Raji (cell line): ENCODE results near the gene FYCO1.
A peak's percentile ranks its signal among the peaks of the same experiment; 100 is the strongest.

Source experiments
- POLR2A ChIP-seq: IDR thresholded peaks from 2 replicates; pipeline ENCODE4 v1.6.1; 2011; ENCODE audit warnings: low read depth, low read length, control low read depth; ENCODE audit not compliant: insufficient read depth

Gene FYCO1

DNA sequence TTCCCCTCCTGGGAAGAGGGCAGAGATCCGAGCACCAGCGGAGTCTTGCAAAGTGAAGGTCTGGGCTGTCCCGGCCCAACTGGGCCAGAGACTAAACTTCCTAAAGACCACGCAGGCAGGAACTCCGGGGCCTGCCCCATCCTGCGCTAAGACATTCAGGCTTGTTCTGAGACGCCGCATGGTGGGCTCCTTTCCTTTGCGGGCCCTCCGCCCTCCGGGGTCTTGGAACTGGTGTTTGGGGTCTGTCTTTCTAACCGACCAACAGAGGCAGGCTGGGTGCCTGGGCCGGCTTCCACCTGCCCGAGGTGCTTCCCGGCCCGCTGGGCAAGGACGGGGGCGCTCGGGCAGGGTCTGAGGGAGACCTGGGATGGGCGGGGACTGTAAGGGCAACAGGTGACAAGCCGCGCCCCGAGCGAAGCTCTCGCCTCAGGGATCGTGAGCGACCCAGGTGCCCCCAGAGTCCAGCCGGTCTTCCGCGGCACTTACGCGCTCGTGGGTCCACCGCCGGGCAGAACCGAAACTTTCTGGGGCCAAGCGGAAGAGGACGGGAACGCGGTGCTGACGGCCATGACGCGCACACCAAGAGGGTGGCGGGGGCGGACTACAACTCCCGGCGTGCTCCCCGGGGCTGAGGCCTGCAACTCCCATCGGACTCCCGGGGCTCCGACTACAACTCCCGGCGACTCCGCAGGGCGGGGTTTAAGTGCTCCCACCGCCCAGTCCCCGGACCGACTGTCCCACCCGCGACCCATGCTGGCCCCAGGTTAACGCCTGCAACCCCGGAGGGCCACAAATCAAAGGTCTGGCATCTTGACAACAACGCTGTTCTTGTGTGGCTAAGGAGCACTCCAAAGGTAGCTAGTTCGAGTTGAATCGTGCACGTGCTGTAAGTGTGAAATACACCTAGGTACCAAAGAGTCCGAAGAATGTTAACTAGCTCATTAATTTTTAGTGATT, at the start of gene FYCO1:
FYCO1 (minus strand) TSS at position 589 of the 957 bp plus-strand sequence. CDS start 10,914 bp downstream, outside the sequence.
- peak; percentile 76 for TF ChIP-seq POLR2A

DNA sequence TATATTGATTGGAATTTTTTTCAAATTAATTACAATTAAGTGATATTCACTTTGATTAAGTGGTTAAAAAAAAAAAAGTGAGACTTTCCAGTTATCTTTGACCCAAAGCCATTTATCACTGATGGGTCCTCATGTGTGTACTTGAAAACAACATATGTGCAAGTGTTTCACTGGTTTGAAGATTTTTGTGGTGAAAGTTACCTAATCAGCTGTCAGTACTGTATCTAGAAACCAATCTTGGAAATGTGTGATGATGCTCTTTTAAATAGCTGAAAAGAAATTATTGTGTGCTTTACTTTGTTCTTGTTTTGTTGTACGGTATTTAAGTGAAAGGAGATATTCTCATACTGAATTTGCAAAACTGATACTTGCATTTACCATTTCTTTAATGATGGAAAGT, 43.3 kb upstream of the FYCO1 start:
- no peak for TF ChIP-seq POLR2A

DNA sequence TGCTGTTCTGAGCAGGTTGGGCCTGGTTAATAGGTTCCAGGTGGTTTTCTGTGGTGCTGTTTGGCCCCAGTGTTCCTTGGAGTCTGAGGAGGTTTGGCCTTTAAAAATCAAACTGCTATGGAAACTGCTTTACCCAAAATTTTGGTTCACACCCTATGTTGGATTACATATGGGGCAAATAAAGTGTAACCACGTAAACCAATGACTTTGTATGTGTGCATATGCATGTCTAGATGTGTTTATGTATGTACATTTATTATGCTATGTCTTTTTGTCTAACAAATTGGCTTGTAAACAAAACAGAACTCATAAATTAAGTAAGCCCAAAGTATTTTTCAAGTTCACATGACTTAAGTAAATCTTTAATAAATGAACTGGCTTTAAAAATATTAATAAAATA, 40.6 kb upstream of the FYCO1 start:
- no peak for TF ChIP-seq POLR2A

GRCh38 chr3:46031747-46032146, 36.1 kb upstream of the FYCO1 start:
- TF ChIP-seq POLR2A = no peak

GRCh38 chr3:46031269-46031668, 35.6 kb upstream of the FYCO1 start:
- TF ChIP-seq POLR2A = no peak

DNA sequence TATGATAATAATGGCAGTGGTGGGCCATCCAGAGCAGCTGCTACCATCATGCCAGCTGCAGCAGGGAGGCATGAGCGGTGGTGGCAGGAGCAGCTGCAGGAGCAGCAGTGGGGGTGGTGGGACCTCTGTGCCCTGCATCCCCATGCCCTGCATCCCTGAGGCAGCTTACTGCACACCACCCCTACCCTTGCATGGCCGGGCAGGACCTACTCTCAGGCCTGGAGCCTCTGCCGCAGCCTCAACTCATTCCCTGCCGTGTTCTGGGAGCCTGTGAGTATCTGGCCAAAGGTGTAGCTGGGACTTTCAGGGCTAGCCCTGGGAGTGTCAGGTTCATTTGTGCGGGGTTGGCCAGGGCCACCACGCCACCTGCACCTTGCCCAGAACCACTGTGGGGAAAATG, 35.0 kb upstream of the FYCO1 start:
- no peak for TF ChIP-seq POLR2A

DNA sequence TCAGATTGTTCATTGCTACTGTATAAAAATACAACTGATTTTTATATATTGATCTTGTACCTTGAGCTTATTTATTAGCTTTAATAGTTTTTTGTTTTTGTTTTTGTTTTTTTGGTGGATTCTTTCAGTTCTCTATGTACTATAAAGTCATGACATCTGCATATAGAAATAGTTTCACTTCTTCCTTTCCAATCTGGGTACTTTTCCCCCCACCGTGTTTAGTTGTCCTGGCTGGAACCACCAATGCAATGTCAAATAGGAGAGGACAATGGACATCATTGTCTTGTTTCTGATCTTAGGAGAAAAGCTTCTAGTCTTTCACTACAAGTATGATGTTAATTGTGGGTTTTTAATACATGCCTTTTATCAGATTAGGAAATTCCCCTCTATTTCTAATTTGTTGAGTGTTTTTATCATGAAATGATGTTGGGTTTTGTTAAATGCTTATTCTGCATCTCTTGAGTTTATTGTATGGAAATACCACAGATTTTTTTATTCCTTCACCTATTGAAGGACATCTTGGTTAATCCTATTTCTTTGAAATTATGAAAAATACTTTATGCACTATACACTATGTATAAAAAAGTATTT, 34.4 kb upstream of the FYCO1 start:
- no peak for TF ChIP-seq POLR2A

DNA sequence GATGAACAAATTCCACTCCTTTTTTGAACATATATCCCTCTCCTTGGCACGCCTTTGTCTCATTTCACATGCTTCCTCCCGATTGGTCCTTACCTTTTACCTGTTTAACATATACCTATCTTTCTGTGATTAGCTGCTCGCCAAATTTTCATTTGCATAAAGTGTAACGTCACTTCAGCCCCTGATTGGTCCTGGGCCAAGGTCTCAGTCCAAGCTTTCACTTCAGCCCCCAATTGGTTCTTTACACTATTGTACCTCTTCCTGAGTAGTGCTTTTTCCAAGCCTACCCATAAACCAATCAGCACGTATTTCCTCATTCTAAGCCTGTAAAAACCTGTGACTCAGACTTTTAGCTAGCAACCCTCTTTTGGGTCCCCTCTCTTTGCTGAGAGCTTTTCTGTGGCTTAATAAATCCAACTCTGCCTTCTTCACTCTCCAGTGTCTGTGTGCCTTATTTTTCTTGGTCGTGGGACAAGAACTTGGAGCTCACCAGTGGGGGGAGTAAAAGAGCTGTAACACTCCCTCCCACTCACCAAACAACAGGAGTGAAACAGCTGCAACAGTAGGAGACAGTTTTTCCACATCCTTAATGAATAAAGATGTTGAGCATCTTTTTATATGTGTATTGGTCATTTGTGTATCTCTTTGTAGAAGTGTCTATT, 32.2 kb upstream of the FYCO1 start:
- TF ChIP-seq POLR2A = no peak

GRCh38 chr3:46027021-46027705, 31.5 kb upstream of the FYCO1 start, which contains the start of gene XCR1:
Gene XCR1, minus strand, starts transcription at chr3:46027483. Its CDS starts 5,536 bp downstream, at chr3:46021947.
- TF ChIP-seq POLR2A = no peak

DNA sequence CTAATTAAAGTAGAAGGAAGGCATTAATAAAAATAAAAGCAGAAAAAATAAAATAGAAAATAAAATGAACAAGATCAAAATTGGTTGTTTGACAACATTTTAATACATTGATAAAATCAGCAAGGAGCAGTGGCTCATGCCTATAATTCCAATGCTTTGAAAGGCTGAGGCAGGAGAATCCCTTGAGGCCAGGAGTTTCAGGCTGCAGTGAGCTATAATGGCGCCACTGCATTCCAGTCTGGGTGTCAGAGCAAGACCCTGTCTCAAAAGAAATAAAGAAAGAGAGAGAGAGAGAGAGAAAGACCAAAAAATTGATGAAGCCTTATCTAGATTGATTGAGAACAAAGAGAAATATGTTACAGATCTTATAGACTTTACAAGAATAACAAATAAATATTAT, 29.5 kb upstream of the FYCO1 start:
- TF ChIP-seq POLR2A = no peak

DNA sequence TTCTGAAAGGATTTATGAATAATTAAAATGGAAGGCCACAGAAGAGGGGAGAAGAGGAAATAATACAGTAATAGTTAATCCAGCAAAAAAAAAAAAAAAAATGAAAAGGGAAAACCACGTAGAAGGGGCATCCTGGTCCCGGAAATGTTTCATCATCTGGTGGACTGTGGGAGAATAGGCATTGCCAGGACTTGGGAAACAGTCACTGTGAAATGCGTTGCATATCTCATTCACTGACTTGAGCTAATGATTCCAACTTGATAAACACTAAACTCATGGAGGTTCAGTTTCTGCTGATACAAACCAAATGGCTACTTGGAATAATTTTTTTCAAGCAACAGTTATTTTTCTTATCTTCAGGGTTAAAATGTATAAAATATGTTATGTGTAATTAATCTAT, 28.5 kb upstream of the FYCO1 start:
- TF ChIP-seq POLR2A = no peak

- no peak for TF ChIP-seq POLR2A
Observed at GRCh38 chr3:46022909-46023785, 27.5 kb upstream of the FYCO1 start.

DNA sequence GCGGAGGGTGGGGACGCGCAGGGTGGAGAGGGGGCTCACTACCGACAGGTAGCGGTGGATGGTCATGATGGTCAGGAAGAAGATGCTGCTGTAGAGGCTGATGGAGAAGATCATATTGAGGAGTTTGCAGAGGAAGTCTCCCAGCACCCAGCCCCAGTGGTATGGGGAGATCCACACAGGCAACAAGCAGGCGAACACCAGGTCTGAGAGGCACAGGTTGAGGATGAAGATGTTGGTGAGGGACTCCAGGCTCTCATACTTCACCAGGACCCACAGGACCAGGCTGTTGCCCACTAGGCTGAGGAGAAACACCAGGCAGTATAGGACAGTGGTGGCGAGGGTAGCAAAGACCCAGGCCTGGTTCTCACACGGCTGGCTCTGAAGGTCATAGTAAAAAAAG, 25.9 kb upstream of the FYCO1 start:
- no peak for TF ChIP-seq POLR2A
